Mucosa of gallbladder (tissue), 1 donor: Measurements from ENCODE around the gene APRT. TPM values are rescaled to one million over a fixed set of nuclear protein-coding genes. Genes with fewer than 3 reads are reported as not detected.
A peak's percentile ranks its signal among the peaks of the same experiment; 100 is the strongest.
"Not testable (repeated sequence)": the region's sequence is repeated elsewhere in the genome, so short reads cannot be mapped to it uniquely, and the experiment has no call there.

ENCODE experiments used
- DNase-seq: peaks from one replicate; pipeline ENCODE4 v3.0.0-alpha.2; 2020; ENCODE audit warnings: low spot score
- total RNA-seq: library from RNA; stranded (reverse); gene quantifications from one replicate; pipeline ENCODE4 v1.2.1, GENCODE V29; 2021
- donor health status: DM: no; HTN: no; CAD: no.

The APRT gene
- total RNA-seq, 1 donor from 2014 or later = 104 TPM

DNA sequence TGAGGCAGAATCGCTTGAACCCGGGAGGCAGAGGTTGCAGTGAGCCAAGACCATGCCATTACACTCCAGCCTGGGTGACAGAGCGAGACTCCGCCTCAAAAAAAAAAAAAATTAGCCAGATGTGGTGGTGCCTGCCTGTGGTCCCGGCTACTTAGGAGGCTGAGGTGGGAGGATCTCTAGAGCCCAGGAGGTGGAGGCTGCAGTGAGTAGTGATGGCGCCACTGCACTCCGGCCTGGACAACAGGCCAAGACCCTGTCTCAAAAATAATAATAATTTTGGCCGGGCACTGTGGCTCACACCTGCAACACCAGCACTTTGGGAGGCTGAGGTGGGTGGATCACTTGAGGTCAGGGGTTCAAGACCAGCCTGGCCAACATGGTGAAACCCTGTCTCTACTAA is 23.0 kb downstream of the APRT start:
- DNase-seq = not testable (repeated sequence)

GRCh38 chr16:88787579-88788314 is 24.0 kb downstream of the APRT start:
- no peak for DNase-seq

GRCh38 chr16:88785106-88785924 is 26.4 kb downstream of the APRT start, which contains the start of gene PIEZO1:
PIEZO1 (minus strand) TSS chr16:88785220; CDS start chr16:88784964, 256 bp downstream.
- DNase-seq = peak; percentile 68

DNA sequence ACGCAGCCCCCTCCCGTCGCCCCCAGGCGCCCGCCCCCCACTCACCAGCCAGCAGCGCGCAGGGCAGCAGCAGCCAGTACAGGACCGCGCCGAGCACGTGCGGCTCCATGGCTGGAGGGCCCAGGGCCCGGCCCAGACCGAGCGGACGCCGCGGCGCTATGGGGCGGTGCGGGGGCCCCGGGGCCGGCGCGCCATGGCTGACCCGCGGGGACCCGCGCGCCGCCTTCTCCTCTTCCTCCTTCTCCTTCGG is 26.9 kb downstream of the APRT start:
- DNase-seq = no peak

DNA sequence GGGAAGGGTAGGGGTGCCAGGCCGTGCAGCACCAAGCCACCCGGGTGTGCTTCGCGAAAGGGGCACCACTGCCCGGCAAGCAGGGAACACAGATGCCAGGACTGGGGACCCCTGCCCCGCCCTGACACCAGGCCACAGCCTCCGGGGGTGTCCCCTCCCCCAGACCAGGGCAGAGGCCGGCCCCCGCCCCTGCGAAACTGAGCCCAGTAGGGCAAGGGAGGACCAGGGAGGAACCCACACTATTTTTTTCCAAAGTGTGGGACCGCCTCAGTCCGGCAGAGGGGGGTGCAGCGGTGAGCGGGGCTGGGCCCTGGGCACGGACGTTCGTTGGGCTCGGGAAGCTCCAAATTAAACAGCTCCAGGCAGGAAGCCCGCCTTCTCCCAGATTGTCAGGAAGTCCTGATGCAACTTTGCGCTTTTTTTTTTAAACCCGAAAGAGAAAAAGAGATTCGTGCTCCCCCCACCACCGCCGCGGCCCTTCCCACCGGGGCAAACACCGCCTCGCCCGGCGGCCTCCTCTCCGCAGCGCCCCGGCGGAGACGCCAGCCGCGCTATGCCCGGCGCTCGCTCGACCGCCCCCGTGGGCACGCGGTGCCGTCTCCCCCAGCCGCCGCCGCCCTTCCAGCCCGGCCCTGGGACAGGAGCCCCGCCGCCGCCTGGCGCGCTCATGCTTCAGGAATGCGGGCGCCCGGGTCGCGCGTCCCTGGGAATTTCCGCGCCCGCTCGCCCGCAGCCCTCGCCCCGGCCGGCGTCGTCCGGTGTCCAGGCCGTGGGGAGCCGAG is 27.5 kb downstream of the APRT start:
- DNase-seq = peak; percentile 59

DNA sequence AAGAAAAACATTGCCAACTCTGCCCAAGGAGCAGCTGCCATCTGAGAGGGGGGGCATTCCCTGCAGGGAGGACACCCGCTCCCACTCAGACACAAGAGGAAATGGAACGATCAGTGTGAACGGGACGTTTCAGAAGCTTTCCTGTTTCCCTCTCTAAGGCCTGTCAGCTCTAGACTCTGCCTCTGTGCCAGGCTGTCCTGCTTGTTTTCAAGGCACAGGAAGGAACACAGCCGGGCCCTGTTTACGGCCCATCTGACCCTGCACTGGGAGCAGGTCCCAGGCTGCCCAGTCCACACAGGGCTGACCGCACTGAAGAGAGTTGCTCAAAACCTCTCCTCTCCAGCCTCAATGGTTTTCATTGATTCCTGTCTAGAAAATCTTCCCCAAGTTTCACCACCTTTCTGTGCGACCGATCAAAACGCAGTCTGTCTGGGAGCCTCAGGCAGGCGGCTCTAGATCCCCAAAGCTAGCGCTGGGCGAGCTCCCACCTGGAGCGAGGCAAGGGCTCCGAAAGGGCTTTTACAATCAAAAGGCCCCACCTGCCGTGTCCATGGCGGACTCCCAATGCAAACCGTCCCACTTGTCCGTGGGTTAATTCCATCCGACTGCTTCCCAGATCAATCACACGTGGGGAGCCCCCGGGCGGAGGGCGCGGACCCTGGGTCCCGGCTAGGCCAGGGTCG is 28.2 kb downstream of the APRT start:
- DNase-seq = no peak

GRCh38 chr16:88782454-88783390 is 29.0 kb downstream of the APRT start:
- no peak for DNase-seq

DNA sequence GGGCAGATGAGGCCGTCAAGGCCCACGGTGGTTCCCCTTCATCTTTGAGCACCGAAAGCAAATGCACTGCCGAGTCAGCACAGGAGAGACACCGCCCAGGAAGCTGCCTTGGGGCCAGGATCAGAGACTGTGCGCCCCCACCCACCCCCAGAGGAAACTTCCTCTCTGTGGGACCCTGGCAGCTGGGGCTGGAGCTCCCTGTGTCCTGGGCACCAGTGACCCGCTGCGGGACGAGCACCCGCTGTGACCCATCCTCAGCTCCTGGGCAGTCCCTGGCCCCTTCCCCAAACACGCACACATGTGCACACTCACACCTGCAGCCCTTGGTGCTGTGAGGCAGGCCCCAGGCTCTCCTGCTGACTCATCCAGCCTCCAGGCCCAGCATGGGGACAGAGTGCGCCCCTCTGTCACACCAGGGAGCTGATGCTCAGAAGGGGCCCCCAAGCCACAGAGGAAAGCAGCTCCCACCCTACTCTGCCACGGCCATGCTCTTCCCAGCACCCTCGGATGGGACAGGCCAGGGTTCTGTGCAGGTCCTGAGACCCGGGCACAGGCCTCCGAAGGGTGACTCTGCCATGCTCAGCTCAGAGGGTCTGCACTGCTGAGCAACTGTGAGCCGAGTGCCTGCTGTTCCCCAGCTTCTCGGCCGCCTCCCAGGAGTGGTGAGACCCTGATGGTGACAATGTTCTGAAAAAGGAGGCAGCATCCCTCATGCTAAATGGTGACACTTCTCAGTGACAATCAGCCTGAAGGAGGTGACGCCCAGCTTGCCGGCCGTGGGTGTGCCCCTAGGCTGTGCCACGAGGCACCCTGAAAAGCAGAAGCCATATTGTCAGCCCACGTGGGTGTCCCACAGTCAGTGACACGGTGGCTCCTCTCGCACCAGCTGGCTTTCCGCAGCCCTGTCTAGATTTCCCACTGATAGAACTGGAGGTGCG is 30.3 kb downstream of the APRT start:
- DNase-seq = no peak

GRCh38 chr16:88780142-88781062 is 31.3 kb downstream of the APRT start:
- no peak for DNase-seq

DNA sequence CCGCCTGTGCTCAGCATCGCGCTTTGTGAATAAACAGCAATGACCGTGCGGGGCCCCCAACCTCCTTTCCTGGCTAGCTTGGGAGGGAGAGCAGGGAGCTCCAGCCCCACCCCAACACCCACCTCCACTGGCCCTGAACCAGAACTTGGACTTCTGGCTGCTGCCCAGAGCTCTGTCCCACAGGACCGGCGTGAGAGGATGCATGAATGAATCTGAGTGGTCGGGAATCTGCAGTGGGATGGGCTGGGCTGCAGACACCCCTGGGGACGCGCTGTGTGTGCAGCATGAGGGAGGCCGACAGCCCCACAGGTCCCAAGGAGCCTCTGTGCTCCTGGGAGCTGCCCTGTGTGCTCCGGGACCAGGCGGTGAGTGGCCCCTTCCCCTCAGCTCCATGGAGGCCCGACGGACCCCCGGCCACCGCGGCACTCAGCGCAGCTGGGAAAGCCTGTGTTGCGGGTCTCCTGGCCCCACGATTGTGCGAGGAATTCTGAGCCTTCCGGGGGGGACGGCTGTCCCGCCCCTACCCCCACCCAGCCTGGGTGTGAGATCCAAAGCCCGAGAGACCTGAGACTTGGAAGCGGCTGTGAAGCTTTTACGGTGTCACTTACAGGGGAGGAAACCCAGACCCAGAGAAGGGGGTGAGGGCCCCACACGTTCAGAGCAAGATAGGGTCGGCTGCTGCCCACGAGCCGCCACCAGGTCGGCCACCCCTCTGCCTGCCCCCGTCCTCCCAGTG is 32.2 kb downstream of the APRT start:
- DNase-seq = no peak

DNA sequence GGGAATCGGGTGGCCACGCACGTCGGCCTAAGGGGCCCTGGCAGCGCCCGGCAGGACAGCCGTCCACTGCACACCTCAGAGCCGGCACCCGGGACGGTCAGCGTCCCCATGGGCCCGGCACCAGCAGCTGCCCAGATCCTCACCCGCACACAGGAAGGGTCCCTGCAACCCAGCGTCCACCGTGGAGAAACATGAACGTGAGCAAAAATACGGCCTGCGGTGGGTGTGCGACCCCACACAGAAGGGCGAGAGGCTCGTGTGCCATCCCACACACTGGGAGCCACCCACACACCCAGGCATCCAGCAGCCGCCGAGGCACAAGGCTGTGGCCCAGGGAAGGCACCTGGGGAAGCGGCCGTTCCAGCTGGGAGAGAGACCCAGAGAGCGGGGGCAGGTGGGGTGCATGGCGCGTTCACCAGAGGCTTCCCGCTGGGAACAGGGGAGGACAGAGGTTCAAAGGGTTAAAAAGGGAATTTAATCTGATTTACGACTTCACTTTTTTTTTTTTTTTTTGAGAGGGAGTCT is 33.1 kb downstream of the APRT start:
- no peak for DNase-seq

- DNase-seq = no peak
These were observed 33.5 kb downstream of the APRT start for GRCh38 chr16:88778271-88778525.

- no peak for DNase-seq
These were observed 34.1 kb downstream of the APRT start for GRCh38 chr16:88777471-88778270.

DNA sequence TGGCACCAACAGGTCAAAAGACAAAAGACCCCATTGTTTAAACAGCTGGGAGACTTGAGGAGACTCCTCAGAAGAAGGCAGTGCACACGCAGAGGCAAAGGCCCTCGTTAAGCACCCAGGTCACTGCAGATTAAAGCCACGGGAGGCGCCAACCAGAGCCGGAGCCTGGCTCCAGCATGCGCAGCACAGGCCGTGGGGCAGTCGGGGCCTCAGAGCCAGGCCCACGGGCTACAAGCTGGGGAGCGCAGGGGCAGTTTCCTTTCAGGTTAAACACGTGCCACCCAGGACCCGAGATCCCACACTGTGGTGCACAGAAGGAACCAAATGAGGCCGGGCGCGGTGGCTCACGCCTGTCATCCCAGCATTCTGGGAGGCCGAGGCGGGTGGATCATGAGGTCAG is 35.9 kb downstream of the APRT start:
- DNase-seq = no peak

GRCh38 chr16:88774544-88775393 is 37.0 kb downstream of the APRT start:
- no peak for DNase-seq

- no peak for DNase-seq
These were observed 37.9 kb downstream of the APRT start for GRCh38 chr16:88773812-88774291.
